OCI-LY7 (cell line): ENCODE measurements around the gene GDAP2. TPM values are rescaled to one million over a fixed set of nuclear protein-coding genes. Genes with fewer than 3 reads are reported as not detected.

Experiments
- BruUV-seq: library from RNA; stranded (reverse); fragments of 400-500 nt; replicated peaks from 2 replicates; lab custom pipeline; 2021; lab: Mats Ljungman, UMichigan
- CTCF ChIA-PET: fragments of 300-600 bp; sonication (Branson Sonifier 250); formaldehyde crosslinking; loops from one replicate; lab custom pipeline; 2022; ENCODE audit warnings: antibody characterized with exemption; ENCODE audit not compliant: unreplicated experiment; lab: Charles Lee
- POLR2A ChIA-PET: fragments of 300-600 bp; sonication (Branson Sonifier 250); formaldehyde crosslinking; loops from one replicate; lab custom pipeline; 2022; ENCODE audit warnings: antibody characterized with exemption; lab: Charles Lee
- DNase-seq: peaks from one replicate; pipeline ENCODE4 v3.0.0-alpha.2; 2015; ENCODE audit warnings: low spot score
- H2AFZ ChIP-seq: fragments of 200-600 bp; sonication (generic), shearing (Covaris generic); 2 replicates; pipeline ENCODE4 v1.6.1; 2014; ENCODE audit warnings: mild to moderate bottlenecking, antibody characterized with exemption, low read length, moderate library complexity
- H3K27ac ChIP-seq: fragments of 200-600 bp; sonication (generic); 2 replicates; pipeline ENCODE4 v1.5.1; 2014; ENCODE audit warnings: mixed run types, low read depth, mild to moderate bottlenecking, moderate library complexity, low read length, inconsistent platforms; ENCODE audit not compliant: poor library complexity, severe bottlenecking
- H3K36me3 ChIP-seq: fragments of 200-600 bp; sonication (generic); 2 replicates; pipeline ENCODE4 v1.6.1; 2014; ENCODE audit warnings: mild to moderate bottlenecking, antibody characterized with exemption, low read length, moderate library complexity, mixed read lengths; ENCODE audit not compliant: insufficient read depth
- H3K4me1 ChIP-seq: fragments of 200-600 bp; sonication (generic); 2 replicates; pipeline ENCODE4 v1.5.1; 2014; ENCODE audit warnings: mild to moderate bottlenecking, low read length; ENCODE audit not compliant: insufficient read depth, poor library complexity, severe bottlenecking
- H3K4me2 ChIP-seq: fragments of 200-600 bp; sonication (generic); 2 replicates; pipeline ENCODE4 v1.6.1; 2014; ENCODE audit warnings: mild to moderate bottlenecking, low read length
- H3K4me3 ChIP-seq: fragments of 200-600 bp; sonication (generic); 2 replicates; pipeline ENCODE4 v1.5.1; 2014; ENCODE audit warnings: mild to moderate bottlenecking, low read depth, low read length; ENCODE audit not compliant: poor library complexity, severe bottlenecking
- H3K79me2 ChIP-seq: fragments of 200-600 bp; sonication (generic); 2 replicates; pipeline ENCODE4 v1.6.1; 2016; ENCODE audit warnings: low read depth, mild to moderate bottlenecking, low read length, moderate library complexity, mixed read lengths; ENCODE audit not compliant: insufficient read depth
- H3K9me2 ChIP-seq: fragments of 200-600 bp; sonication (generic); 2 replicates; pipeline ENCODE4 v1.6.1; 2016; ENCODE audit warnings: mild to moderate bottlenecking, low read length, mixed read lengths; ENCODE audit not compliant: insufficient read depth
- H3K9me3 ChIP-seq: fragments of 200-600 bp; sonication (generic); 2 replicates; pipeline ENCODE4 v1.6.1; 2014; ENCODE audit warnings: mild to moderate bottlenecking, mixed run types, low read length, mixed read lengths
- H4K20me1 ChIP-seq: fragments of 200-600 bp; sonication (generic); 2 replicates; pipeline ENCODE4 v1.6.1; 2014; ENCODE audit warnings: mild to moderate bottlenecking, antibody characterized with exemption, low read length, moderate library complexity, mixed read lengths; ENCODE audit not compliant: insufficient read depth
- EZH2phosphoT487 ChIP-seq: fragments of 200-600 bp; sonication (generic); IDR thresholded peaks from 2 replicates; pipeline ENCODE4 v1.6.1; 2018; ENCODE audit warnings: low read depth, borderline replicate concordance, mild to moderate bottlenecking, mixed run types, antibody characterized with exemption, low read length, moderate library complexity, mixed read lengths
- intact Hi-C: fragments of 100-400 bp; cut with micrococcal nuclease; formaldehyde crosslinking; loops from one replicate; pipeline ENCODE4 v1.10.0; 2022; ENCODE audit not compliant: unreplicated experiment
- total RNA-seq, 2 experiments: library from RNA; depleted of rRNA in 1 of 2; stranded (reverse); fragments of >200 nt in 1 of 2; shearing (Covaris generic) in 1 of 2; gene quantifications; 2 replicates each; pipeline ENCODE4 v1.2.3, GENCODE V29; 2014 to 2022
- TF ChIP-seq, protein P1 (sequence below): fragments of 200-600 bp; sonication (generic); conservative IDR thresholded peaks from 2 replicates; pipeline ENCODE4 v1.5.1; 2014; ENCODE audit warnings: mild to moderate bottlenecking, antibody characterized with exemption, low read length, moderate library complexity, mixed read lengths

Gene GDAP2
- total RNA-seq, 2 experiments from 2014 or later, result 13.9 to 26.8 TPM

DNA sequence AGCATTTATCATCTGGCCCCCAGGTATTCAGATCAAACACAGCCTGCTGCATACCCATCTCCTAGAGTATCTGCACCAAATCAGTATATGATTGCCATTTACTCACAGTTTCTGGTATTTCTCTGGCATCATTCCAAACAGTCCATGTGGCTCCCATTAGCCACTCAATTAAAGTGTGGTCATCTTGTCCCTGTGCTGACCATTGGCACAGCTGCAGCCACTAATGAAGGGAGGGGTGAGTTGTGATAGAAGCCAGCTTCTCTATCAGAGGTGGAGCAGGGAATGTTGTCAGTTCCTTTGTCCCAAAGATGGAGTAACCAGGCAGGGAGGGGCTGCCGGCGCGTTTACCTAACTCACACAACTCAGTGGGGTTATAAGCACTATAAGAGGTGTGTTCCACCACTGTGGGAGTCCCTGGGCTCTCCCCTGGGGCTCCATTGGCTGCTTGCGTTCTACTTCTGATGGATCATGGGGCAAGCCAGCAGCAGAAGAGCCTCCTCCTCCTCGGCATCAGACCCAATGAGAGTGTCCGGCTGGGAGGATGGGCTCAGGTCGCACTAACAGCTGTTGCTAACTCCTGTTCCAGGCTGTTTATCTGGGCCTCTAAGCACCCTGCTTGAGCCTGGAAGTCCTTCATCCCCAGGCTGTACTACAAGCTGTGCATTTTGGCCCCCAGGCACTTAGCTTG lies 108.6 kb downstream of the GDAP2 start:
- BruUV-seq, result no TSS peak
- no peak overlapping the region for H3K4me3 ChIP-seq
- DNase-seq, result no peak
- H2AFZ ChIP-seq, result no peak overlapping the region
- H3K36me3 ChIP-seq, result no peaks in the 10 kb centered on the region
- no peaks in the 10 kb centered on the region for H3K79me2 ChIP-seq
- H3K9me3 ChIP-seq, result peaks cover 10% of the 10 kb centered on the region; the same call in 1 of the 2 replicates
- no peak overlapping the region for H3K27ac ChIP-seq
- ChIA-PET POLR2A (interaction anchor here (0.5 kb wide), 1 partner anchor 19 kb away, joined by 3 read pairs; no protein-coding TSS in a partner anchor), CTCF (no interaction called here)
- TF ChIP-seq, protein P1, sequence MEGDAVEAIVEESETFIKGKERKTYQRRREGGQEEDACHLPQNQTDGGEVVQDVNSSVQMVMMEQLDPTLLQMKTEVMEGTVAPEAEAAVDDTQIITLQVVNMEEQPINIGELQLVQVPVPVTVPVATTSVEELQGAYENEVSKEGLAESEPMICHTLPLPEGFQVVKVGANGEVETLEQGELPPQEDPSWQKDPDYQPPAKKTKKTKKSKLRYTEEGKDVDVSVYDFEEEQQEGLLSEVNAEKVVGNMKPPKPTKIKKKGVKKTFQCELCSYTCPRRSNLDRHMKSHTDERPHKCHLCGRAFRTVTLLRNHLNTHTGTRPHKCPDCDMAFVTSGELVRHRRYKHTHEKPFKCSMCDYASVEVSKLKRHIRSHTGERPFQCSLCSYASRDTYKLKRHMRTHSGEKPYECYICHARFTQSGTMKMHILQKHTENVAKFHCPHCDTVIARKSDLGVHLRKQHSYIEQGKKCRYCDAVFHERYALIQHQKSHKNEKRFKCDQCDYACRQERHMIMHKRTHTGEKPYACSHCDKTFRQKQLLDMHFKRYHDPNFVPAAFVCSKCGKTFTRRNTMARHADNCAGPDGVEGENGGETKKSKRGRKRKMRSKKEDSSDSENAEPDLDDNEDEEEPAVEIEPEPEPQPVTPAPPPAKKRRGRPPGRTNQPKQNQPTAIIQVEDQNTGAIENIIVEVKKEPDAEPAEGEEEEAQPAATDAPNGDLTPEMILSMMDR, result no peak
- TF ChIP-seq EZH2phosphoT487, result no peak
- intact Hi-C loops, result no loop called here
- no peak overlapping the region for H3K4me2 ChIP-seq
- no peaks in the 10 kb centered on the region for H3K4me1 ChIP-seq
- H4K20me1 ChIP-seq, result no peaks in the 10 kb centered on the region
- H3K9me2 ChIP-seq, result no peaks in the 10 kb centered on the region

DNA sequence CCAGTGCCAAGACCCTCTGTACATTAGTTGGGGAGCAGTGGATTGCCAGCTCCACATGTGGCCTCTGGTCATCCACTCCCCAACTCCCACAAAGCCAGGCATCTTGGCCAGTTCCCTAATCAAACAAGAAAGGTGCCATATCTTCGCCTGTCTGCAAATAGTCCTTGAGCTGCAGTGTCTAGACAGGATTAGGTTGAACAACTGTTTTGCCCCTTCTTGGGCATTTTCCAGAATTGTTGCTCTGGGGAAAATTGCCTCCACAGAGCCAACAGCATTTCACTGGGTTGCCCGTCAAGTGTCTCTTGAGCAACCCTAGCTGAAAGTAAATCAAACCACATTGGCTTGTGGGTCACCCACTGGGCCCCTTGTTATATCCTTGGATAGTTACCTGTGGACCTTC lies 109.3 kb downstream of the GDAP2 start:
- no peak for DNase-seq
- Histone ChIP-seq H3K9me3 (peaks cover 10% of the 10 kb centered on the region; the same call in 1 of the 2 replicates), H3K9me2 (no peaks in the 10 kb centered on the region), H4K20me1 (no peaks in the 10 kb centered on the region), H3K4me3 (no peak overlapping the region), H3K27ac (no peak overlapping the region), H3K36me3 (no peaks in the 10 kb centered on the region), H3K4me2 (no peak overlapping the region), H3K4me1 (no peaks in the 10 kb centered on the region), H3K79me2 (no peaks in the 10 kb centered on the region), H2AFZ (no peak overlapping the region)
- ChIA-PET POLR2A (no interaction called here), CTCF (no interaction called here)
- intact Hi-C loops, result no loop called here
- TF ChIP-seq, protein P1, result no peak
- TF ChIP-seq EZH2phosphoT487, result no peak
- BruUV-seq, result no TSS peak

DNA sequence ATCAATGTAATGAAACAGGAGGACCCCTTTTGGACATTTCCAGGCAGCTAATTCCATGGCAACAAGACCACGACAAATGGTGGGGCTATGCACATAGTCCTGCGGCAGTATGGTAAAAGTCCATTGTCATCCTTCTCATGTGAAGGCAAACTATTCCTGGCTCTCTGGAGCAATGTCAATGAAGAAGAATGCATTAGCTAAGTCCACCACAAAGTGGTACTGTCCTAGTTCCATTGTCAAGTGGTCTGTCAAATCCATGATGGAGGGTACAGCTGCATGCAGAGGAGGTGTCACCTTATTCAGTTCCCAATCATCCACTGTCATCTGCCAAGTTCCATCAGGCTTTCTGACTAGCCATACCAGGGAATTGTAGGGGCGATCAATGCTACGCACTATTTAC lies 110.1 kb downstream of the GDAP2 start:
- Histone ChIP-seq H3K79me2 (no peaks in the 10 kb centered on the region), H4K20me1 (no peaks in the 10 kb centered on the region), H2AFZ (no peak overlapping the region), H3K4me2 (no peak overlapping the region), H3K4me1 (no peaks in the 10 kb centered on the region), H3K9me2 (no peaks in the 10 kb centered on the region), H3K27ac (no peak overlapping the region), H3K4me3 (no peak overlapping the region), H3K9me3 (peaks cover 10% of the 10 kb centered on the region; the same call in 1 of the 2 replicates), H3K36me3 (no peaks in the 10 kb centered on the region)
- intact Hi-C loops, result no loop called here
- no TSS peak for BruUV-seq
- CTCF ChIA-PET, result no interaction called here
- no peak for DNase-seq
- POLR2A ChIA-PET, result no interaction called here
- TF ChIP-seq EZH2phosphoT487, result no peak
- TF ChIP-seq, protein P1, result no peak
